ENCODE results near the gene RNU7-1.

DNA sequence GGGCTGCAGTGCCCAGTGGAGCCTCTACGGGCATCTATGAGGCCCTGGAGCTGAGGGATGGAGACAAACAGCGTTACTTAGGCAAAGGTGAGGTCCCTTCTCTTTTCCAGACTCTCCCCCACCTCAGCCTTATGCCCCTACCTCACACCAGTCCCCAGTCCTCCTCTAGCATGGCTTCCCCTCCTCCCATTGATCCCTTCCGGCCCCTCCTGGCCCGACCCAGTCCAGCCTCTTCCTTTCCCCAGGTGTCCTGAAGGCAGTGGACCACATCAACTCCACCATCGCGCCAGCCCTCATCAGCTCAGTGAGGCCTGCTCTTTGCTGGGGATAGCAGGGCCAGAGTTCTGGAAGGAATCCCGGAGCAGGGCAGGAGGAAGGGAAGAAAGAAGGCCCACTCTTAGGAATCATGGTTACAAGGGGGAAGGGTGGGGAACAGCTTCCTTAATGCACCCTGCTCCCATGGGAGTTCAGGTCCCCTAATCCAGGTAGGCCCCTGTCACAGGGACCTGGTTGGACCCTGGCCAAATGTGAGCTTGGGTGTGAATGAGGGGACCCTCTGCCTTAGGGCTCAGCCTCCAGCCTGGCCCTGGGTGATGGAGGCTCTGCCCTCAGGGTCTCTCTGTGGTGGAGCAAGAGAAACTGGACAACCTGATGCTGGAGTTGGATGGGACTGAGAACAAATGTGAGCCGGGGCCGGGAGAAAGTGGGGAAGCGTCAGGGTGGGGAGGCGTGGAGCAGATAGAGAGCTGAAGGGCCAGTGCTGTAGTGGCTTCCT, 27.0 kb upstream of the RNU7-1 start:
- TF ChIP-seq EZH2 (IDR thresholded peaks at IDR 0.05; ENCODE audit: borderline replicate concordance, low read depth, low read length) = no peak
- TF ChIP-seq DMBX1 (CRISPR knock-in tag; IDR thresholded peaks at IDR 0.05; ENCODE audit: borderline replicate concordance) = no peak
- TF ChIP-seq ZKSCAN1 (IDR thresholded peaks at IDR 0.05; ENCODE audit: low read depth, low read length) = no peak
- no peak for TF ChIP-seq TFAM (CRISPR knock-in tag; conservative IDR thresholded peaks at IDR 0.05)
- TF ChIP-seq, protein P1, sequence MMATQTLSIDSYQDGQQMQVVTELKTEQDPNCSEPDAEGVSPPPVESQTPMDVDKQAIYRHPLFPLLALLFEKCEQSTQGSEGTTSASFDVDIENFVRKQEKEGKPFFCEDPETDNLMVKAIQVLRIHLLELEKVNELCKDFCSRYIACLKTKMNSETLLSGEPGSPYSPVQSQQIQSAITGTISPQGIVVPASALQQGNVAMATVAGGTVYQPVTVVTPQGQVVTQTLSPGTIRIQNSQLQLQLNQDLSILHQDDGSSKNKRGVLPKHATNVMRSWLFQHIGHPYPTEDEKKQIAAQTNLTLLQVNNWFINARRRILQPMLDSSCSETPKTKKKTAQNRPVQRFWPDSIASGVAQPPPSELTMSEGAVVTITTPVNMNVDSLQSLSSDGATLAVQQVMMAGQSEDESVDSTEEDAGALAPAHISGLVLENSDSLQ (IDR thresholded peaks at IDR 0.05) = no peak
- TF ChIP-seq, protein P2, sequence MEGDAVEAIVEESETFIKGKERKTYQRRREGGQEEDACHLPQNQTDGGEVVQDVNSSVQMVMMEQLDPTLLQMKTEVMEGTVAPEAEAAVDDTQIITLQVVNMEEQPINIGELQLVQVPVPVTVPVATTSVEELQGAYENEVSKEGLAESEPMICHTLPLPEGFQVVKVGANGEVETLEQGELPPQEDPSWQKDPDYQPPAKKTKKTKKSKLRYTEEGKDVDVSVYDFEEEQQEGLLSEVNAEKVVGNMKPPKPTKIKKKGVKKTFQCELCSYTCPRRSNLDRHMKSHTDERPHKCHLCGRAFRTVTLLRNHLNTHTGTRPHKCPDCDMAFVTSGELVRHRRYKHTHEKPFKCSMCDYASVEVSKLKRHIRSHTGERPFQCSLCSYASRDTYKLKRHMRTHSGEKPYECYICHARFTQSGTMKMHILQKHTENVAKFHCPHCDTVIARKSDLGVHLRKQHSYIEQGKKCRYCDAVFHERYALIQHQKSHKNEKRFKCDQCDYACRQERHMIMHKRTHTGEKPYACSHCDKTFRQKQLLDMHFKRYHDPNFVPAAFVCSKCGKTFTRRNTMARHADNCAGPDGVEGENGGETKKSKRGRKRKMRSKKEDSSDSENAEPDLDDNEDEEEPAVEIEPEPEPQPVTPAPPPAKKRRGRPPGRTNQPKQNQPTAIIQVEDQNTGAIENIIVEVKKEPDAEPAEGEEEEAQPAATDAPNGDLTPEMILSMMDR (IDR thresholded peaks at IDR 0.05 in 2 of 3, conservative IDR thresholded peaks at IDR 0.05 in 1 of 3; ENCODE audit: insufficient read depth in 2 of 3, low read depth in 1 of 3, low read length in 3 of 3) = no peak

Measured in K562 (cell line).